A549 treated with Mapracorat at 1 μM for 4 hours (cell line): ENCODE measurements around the gene MS4A7. TPM values are rescaled to one million over a fixed set of nuclear protein-coding genes. Genes with fewer than 3 reads are reported as not detected.

Experiments used
- total RNA-seq: library from RNA; stranded (reverse); fragments of 200-300 nt; extraction: Qiagen RNA extraction; gene quantifications from 5 replicates; pipeline ENCODE4 v1.2.3, GENCODE V29; 2022

Gene MS4A7, protein sequence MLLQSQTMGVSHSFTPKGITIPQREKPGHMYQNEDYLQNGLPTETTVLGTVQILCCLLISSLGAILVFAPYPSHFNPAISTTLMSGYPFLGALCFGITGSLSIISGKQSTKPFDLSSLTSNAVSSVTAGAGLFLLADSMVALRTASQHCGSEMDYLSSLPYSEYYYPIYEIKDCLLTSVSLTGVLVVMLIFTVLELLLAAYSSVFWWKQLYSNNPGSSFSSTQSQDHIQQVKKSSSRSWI
- not detected in 5 replicates for total RNA-seq

DNA sequence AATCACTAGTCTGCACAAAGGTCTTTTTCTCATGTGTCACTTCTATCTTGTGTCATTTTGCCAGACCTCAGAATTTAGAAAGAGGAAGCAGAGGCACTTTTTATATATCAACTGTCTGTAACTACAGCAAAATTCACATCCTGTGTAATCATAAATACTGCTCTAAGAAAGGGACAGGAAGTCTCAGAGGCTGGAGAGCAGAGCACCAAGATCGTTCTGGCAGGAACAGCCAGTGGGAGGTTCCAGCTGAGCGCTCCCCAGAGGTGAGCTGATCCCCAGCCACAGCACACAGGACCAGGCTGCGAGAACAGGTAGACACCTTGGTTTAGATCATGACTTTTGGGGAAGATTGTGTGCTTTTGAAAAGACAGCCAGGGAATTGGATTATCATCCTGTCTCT lies at the start of gene MS4A7:
Gene MS4A7, plus strand, starts transcription at position 179 of the 400 bp plus-strand sequence. CDS start 4,610 bp downstream, outside the sequence.

GRCh38 chr11:60396382-60396781 lies 18.1 kb downstream of the MS4A7 start, which contains the start of gene MS4A14:
Gene MS4A14 (plus strand): TSS chr11:60396459. CDS start chr11:60396579, 120 bp downstream.

DNA sequence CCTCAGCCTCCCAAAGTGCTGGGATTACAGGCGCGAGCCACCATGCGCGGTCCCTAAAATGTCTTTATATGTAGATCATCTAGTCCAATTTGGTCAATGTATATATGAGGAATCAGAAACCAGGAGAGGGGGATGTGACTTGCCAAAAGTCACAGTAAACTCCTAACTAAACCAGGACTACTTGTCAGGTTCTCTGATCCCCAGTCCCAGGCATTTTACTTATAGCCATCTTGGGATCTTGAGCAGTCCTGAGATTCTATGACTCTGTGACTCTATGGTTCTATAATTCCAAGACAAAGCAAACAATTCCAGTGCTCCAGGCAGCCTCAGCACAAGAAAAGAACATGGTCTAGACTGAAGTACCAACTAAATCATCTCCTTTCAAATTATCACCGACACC lies 50.9 kb downstream of the MS4A7 start, which contains the start of gene MS4A5:
Gene MS4A5, plus strand, starts transcription at position 301 of the 400 bp plus-strand sequence. CDS start 103 bp downstream, outside the sequence.

Other genes starting within 250 kb of the MS4A7 start
- gene MS4A6A, start 195.4 kb upstream of the MS4A7 start, total RNA-seq, result not detected in 5 replicates
- gene MS4A4E, start 135.4 kb upstream of the MS4A7 start, total RNA-seq, result not detected in 5 replicates
- gene MS4A4A, start 97.9 kb upstream of the MS4A7 start, total RNA-seq, result not detected in 5 replicates
- not detected in 5 replicates for gene MS4A6E, start 51.3 kb upstream of the MS4A7 start, total RNA-seq
- gene MS4A14, start 17.9 kb downstream of the MS4A7 start, total RNA-seq, result not detected in 5 replicates
- not detected in 5 replicates for gene MS4A5, start 51.0 kb downstream of the MS4A7 start, total RNA-seq
- not detected in 5 replicates for gene MS4A1, start 77.3 kb downstream of the MS4A7 start, total RNA-seq
- gene MS4A12, start 114.2 kb downstream of the MS4A7 start, total RNA-seq, result not detected in 5 replicates
- gene MS4A13, start 136.9 kb downstream of the MS4A7 start, total RNA-seq, result not detected in 5 replicates